HTR-8/SVneo (cell line): Measurements from ENCODE around the gene P2RX3.
"Not testable (repeated sequence)": the region's sequence is repeated elsewhere in the genome, so short reads cannot be mapped to it uniquely, and the experiment has no call there.

Experiments used
- DNase-seq: peaks from one replicate; pipeline ENCODE4 v3.0.0; 2011; ENCODE audit warnings: low spot score, mixed read lengths; ENCODE audit not compliant: insufficient read length
- FAIRE-seq: peaks from 2 replicates; lab custom pipeline; 2011; peaks lifted over from hg19 to GRCh38; lab: Jason Lieb, UNC

The P2RX3 gene

DNA sequence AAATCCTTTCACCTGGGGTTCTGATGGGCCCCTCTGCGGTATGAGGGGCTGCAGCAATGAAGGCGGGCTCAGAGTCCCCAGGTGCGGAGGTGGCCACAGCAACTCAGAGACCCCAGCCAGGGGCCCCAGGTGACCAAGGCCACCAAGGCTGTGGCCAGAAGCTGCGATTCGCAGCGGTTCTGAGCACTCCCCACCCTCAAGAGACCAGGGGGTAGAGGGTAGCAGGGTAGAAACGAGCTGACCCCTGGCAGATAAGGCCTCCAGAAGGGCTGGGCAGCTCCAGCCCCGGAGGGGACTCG, 14.3 kb upstream of the P2RX3 start:
- FAIRE-seq (no peak), DNase-seq (no peak)

DNA sequence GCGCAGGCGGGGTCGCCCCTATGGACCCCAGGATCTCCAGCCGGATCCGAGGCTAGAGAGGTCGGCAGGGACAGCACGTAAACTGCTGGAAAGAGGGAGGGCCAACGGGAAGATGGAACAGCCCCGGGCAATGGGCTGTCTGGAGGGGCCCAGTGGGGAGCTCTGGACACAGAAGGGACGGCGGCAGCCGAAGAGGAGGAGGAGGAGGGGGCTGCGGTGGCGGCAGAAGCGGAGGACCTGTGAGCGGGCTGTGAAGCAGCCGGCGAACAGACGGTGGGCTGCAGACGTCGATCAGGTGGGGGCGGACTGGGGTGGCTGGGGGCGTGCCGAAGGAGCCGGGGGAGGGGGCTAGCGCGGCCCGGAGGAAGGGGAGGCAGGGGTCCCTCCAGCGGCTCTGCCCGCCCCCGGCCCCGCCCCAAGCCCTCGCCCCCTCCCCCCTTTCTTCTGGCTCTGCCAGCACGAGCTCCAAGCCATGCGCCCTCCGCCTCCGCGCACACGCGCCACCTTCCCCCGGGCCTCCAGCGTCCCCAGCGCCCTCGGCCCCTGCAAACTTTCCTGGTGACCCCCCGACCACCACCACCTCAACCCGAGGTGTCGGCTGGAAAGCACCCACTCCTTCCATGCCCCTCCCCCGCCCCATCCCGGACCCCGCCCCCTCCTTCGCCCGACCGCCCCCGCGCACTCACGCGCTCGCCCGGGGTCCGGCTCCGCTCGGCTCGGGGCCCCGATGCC, 13.8 kb upstream of the P2RX3 start:
- FAIRE-seq: peak; percentile 67
- no peak for DNase-seq

DNA sequence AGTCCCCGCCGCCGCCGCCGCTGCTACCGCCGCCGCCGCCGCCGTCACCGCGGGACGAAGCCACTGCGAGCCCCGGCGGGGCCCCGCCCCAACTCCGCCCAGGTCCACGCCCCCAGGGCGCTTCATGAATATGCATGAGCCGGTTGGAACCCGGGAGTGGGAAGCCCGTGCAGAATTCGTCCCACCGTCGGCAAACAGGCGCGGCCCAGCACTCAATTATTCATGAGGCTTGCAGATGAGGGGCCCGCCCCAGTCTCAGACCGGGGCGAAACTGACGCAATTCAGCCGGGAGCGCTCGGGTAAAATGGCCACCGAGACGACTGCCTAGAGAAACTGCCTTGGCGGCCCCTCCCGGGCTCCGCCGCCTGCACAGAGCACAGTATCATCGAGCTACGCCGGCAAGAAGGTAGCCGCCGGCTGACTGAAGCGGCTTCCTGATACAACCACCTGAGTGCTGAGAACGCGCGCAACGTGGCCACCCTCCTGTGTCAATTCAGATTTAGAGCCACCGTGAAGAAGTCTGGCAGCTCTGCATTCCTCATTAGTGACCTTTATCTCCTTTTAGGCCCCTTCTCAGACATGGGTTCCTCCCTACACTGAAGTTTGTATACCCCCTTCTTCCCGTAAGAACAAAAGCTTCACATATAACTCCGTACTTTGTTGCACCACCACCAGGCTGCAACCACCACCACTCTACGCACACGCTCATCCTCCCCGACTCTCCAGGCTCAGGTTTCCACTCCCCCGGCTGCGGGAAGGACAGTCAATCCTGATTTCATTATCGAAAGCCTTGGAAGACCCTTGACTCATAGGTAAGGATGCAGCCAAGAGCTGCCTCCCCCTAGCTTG, 13.0 kb upstream of the P2RX3 start, which contains the start of gene TNKS1BP1:
TSS of gene TNKS1BP1 (minus strand) at position 67 of the 849 bp plus-strand sequence. CDS start 3,067 bp downstream, outside the sequence.
- peak; percentile 20 for FAIRE-seq
- peak; percentile 93 for DNase-seq

DNA sequence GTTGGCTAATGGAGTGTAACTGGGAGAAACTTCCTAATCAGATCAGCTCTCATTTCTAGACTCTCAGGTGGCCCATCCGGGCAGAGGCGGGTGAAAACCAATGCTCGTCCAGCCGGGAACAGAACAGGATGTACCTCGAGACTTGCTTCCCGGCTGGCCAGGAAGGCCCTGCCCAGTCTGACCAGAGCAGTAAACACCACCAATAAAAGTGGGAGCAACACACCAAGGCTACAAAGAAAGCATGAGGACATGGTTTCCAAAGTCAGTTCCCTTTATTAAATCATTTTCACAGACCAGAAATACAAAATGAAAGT, 12.5 kb upstream of the P2RX3 start:
- DNase-seq (no peak), FAIRE-seq (no peak)

DNA sequence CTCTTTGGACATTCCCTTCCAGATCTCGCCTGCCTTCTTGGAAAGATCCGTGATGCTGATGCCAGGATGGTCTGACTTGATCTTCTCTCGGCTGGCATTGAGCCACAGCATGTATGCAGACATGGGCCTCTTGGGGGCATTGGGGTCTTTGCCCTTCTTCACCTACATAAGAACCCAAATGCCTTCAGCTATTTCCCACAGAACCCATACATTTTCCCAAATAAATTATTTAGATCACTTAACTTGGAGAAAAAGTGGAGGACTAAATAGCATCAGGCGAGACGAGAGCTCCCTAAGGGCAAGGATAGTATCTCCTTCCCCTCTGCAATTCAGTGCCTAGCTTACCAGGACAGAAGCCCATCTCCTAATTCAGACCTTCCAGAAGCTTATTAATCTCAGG, 10.4 kb upstream of the P2RX3 start:
- FAIRE-seq: no peak
- no peak for DNase-seq

DNA sequence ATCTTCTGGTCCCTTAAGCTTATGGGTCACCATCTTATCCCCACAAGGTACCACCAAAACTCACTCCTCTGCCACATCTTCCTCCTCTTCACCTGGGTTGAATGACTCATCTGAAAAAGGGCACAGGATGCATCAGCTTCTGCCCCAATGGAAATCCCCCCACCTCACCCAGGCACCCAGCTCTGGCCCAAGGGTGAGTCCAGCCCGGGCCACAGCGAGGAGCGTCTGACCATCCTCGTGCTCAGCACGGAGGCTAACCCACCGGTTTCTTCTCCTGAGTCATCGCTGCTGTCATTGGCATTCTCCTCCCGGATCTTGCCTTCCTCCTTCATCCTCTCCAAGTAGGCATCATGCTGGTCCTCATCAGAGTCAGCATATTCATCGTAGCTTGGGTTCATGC, 8.1 kb upstream of the P2RX3 start:
- FAIRE-seq: no peak
- no peak for DNase-seq

DNA sequence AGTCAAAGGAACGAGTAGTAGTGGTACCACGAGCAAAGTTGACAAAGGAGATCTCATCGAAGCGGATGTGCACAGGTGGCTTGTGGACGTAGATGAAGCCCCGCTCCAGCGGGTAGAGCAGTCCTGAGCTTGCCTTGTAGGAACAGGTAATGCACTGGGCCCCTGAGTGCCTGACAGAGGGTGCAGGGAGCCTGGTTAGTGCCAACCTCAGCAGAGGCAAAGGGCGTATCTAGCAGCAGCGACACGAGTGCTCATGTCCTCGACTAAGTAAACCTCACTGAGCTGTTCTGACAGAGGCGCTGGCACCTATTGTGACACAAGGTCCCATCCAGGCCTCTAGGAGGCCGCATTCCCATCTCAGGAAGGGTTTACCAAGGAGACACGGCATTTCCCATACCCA, 6.4 kb upstream of the P2RX3 start:
- DNase-seq (no peak), FAIRE-seq (no peak)

DNA sequence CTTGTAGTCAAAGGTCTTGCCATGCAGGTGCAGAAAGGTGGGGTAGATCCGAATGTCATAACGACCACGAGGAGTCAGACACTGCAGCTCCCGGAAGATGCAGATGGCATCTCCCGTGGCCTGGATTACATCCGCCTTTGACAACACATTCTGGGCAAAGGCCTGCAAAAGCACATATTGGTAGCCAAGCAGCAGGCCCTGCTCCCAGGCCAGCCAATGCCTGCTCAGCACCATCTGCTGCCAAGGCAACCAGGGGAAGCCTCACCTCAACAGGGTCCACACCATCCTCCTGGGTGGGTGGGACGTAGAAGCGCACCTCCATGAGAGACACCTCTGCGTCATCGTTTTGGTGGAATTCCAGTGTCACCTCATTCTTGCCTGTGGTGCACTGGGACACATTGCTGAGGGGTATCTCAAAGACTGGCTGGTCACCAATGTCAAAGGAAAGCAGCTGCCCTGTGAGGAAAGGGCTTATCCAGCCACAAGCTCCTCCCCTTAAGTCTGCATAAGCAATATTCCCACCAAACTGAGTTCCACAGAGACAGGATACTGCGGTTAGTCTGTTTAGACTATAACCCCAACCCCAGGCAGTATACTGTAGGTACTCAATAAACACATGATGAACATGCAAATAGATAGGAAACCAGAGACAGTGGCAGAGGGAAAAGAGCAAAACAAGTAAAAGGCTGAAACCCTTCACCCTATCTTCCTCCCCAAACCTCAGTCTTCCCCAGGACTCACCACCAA, 5.3 kb upstream of the P2RX3 start:
- DNase-seq: no peak
- no peak for FAIRE-seq

DNA sequence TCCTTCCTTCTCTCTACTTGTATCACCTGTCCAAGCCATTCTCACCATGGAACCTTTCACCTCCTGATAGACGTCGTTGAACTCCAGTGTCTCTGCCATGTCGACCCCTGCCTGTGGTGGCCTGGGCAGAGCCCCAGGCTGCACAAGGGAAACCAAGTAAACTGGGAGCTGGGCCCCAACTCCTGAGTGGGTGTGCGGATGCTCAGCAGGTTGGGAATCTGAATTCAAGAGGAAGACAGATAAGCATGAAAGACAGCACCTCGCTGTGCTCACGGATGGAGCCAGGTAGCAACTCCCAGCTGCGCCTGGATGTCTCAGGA, 3.2 kb upstream of the P2RX3 start:
- DNase-seq: no peak
- no peak for FAIRE-seq

DNA sequence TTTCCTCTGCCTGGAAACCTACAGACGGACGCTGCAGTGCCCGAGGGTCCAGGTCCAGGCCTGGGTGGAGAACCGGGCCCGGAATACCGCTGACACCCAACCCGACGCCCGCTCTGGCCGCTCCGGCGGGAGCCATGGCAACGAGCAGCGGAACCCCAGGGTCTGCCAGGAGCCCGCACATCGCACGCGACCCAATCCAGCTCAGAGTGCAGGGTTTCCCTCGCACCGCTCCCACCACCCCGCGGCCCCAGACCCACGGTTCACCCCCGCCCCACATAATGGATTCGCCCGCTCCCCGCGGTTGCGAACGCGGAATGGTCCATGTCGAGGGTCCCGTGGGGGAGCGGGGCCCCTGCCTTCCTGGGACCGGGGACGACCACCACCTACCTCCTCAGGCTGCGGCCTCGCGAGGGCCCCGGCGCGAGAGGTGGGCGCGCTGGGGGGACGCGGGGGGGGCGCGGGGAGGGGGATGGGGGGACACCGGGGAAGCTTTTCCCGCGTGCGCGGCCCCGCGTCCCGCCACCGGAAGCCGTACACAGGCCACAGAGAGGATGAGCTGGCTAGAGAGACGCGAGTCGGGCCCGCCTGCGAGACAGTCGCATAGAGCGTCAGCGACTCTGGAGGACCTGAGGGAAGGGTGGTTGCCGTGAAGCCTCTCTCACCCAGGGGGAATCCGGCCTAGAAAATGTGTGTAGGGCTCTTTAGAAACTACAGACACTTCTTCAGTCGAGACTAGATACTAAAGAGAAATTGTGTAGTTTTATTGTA, 2.6 kb upstream of the P2RX3 start, which contains the start of gene SSRP1:
TSS of gene SSRP1 (minus strand) at position 550 of the 768 bp plus-strand sequence. CDS start 771 bp downstream, outside the sequence.
- DNase-seq (peak; percentile 90), FAIRE-seq (peak; percentile 82)

DNA sequence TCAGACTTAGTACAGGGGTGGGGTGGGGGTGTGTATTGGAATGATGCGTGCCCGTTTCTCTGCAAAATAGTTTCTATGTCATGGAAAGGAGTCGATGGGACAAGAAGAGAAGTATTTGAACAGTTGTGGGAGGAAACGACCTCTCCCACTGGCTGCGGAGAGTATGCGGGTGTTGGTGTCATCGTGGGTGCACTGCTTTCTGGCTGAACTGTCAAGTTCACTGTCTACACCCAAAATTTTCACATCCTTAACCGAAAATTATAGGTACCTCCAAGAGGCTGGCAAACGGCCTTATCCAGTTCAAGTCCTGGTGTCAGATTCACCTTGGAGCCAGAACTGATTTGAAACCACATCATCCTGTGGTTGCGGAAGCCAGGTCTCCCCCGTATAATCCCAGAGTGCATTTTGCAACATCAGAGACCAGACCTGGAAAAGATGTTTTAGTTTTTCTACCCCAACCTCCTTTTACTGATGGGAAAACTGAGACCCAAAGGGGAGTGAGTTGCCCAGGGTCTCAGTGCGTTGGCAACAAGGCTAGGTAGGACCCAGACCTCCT, 2.0 kb upstream of the P2RX3 start:
- peak; percentile 68 for FAIRE-seq
- DNase-seq: no peak

DNA sequence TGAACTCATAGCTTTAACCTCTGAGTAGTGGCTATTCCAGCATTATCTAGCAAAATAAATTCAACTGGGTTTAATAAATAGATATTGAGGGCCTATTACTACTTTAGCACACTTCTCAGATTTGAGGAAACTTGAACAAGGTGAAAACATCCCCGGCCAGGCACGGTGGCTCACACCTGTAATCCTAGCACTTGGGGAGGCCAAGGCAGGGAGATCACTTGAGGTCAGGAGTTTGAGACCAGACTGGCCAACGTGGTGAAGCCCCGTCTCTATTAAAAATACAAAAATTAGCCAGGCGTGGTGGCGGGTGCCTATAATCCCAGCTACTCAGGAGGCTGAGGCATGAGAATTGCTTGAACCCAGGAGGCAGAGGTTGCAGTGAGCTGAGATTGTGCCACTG, 1.3 kb upstream of the P2RX3 start:
- not testable (repeated sequence) for DNase-seq, FAIRE-seq

DNA sequence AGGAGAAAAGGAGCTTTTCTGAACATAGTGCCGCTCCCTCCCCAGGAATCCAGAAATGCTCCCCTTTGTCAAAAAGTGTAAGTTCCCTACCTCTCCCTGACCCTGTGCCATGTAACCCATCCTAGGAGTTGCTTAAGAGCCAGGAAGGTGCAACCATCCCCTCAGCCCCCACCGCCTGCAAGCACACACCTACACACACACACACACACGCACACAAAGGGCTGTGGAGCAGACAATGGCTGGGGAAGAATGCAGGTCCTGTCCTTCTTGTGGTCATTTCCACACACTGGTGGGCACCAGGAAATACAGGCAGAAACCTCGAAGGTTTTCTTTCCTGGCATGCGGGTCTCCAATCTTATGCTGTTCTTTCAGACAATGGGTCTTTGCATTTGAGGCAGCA, 1.2 kb downstream of the P2RX3 start:
- DNase-seq (no peak), FAIRE-seq (no peak)

DNA sequence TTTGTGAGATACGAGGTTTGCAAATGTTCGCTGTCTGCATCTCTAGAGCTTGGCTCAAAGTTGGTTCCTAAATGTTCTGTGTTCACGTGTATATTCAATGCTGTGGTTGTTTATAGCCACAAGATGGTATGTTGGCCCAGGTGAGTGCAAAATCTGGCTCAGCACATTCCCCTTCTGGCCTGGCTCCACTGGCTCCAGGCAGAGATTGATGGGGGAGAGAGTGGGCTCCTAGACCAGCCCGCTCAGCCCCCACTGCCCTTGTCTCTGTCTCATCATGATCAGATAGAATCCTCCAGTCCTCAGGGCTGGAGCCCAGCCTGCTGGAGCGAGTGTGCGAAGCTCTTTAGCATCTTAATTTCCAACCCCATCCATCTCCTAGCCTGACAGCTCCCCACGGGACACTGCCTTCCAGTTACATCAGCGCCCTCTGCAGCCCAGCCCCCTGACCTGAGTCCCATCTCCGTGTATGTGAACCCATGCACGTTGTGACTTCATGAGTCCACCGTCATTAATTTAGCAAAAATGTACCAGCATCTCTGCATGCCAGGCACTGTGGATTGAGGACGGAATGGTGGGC, 2.0 kb downstream of the P2RX3 start:
- FAIRE-seq (no peak), DNase-seq (no peak)

DNA sequence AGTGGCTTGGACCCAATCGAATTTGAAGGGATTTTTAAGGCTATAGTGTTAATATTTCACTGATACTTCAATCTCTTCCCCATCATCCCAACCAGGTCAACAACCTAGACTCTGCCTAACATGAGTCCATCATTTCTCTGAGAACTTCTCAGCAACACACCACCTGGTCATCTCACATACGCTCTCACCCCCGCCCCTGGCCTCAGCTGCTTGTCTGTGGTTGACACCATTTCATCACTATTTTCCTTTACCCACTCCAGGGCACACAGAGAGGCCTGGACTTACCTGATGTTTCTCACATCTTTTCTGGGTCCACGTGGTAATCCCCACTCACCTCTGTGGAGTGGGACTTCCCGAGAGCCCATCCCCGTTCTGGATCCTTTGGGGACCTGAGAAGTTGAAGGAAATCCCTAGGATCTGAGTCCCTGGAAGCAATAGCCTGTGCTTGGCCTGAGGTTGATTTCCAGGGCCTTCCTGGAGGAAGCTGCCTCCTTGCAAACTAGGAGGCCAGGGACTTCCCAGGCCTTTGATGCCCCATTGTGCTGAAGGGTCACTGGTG, 3.2 kb downstream of the P2RX3 start:
- DNase-seq (no peak), FAIRE-seq (no peak)

DNA sequence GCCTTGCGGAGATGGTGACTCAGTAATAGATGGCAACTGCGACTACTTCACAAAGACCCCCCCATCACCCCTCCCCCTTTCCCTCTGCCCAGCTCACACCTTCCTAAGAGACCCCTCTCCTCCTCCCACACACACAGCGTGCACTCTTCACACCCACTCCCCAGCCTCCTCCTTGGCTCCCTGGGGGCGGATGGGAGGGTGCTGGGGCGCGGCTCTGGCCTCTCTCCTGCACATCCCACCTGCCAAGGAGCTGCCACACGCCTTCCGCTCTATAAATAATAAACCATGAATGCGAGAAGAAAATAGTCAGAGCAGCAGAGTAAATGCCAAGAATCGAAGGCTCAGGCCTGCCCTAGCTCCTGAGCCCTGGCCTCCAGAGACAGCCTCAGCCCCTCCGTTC, 4.5 kb downstream of the P2RX3 start:
- FAIRE-seq: no peak

DNA sequence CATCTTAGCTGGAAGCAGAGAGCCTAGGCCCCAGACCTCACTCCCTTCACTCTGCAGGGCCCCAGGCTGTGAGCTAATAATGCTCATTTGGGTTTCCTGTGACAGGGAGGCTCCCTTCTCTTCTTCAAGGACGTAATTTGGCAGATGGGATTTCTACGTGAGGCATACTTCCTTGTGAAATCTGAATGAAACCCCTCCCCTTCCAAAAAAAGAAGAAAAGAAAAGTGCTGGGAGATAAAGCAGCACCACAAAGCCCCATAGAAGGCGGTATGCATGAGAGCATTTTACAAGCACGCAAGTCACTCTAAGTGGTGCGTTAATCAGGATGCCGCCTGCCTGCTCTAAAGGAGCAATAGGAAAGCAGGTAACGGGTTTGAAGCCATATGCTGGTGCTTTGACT, 5.7 kb downstream of the P2RX3 start:
- no peak for DNase-seq
- FAIRE-seq: no peak

More for the DNA sequence above, 4.5 kb downstream of the P2RX3 start:
- no peak for DNase-seq

DNA sequence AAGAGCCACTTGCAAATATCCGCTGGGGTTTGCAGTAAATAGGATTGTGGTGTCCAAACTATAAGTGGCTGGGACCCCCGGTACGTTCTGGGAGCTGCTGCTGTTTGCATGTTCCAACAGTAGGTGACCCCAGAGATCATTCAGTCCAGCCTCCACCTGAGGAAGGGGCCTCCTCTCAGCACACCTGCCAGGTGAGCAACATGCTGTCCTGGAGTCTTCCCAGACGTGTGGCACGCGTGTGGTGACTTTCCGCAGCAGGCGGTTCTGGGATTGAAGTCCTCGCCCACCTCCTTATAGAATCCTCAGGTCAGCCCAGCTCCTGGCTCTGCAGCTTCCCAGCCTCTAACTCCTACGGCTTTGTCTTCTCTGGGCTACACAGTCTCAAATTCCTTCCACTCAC, 6.7 kb downstream of the P2RX3 start:
- FAIRE-seq: no peak
- DNase-seq: no peak

DNA sequence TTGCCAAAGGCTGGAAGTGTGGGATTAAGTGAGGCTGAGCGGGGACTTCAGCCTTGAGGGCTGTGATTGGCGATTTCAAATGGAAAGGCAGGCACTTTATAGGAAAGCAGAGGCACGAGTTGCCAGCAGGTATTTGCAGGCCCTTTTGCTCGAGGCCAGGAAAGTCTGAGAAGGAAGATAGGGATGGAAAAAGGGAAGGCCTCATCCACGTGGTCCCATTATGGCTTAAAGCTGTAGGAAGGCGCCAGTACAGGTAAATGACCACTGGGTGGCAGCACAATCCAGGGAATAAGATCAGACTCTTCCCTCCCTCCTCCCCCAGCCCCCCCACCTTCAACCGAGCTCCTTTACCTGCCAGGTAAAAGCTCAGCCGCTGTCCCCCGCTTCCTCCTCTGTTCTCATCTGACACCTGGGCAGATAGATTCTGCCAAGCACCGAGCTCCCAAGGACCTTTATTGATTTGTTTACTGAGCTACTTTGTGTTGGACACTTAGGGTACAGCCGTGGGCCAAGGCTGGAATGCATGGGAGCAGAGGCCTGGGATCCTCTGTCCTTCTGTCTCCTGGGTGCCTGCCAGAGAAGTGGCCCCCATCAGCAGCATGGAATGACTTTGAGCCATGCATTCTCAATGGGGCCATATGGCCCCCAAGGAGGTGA, 7.5 kb downstream of the P2RX3 start:
- DNase-seq: peak; percentile 64
- FAIRE-seq: no peak
